Measurements from ENCODE around the gene UBXN10. TPM values are rescaled to one million over a fixed set of nuclear protein-coding genes. Genes with fewer than 3 reads are reported as not detected.

Gene UBXN10
- polyA plus RNA-seq, 1 donor (not counting 4 experiments of a cell fraction or from before 2014, with no cell fraction given): 0.05 TPM

GRCh38 chr1:20220036-20220435 lies 34.1 kb downstream of the UBXN10 start:
- Histone ChIP-seq H3K9me1 (ENCODE audit: control insufficient read depth, extremely low read depth, insufficient read depth, low read length) (no peaks in the 10 kb centered on the region), H3K36me3 (ENCODE audit: control insufficient read depth in 2 of 2, extremely low read depth in 1 of 2, insufficient read depth in 2 of 2, low read length in 2 of 2) (no peaks in the 10 kb centered on the region), H3K9me3 (ENCODE audit: control insufficient read depth, low read depth, low read length) (no peaks in the 10 kb centered on the region), H4K20me1 (ENCODE audit: control insufficient read depth, extremely low read depth, insufficient read depth, low read length) (no peaks in the 10 kb centered on the region), H3K9ac (ENCODE audit: control insufficient read depth, extremely low read depth, insufficient read depth, low read length) (no peak overlapping the region), H3K4me3 (ENCODE audit: control insufficient read depth in 2 of 3, extremely low read depth in 1 of 3, insufficient read depth in 2 of 3, low read depth in 1 of 3, low read length in 3 of 3) (no peak overlapping the region), H3K79me2 (ENCODE audit: control insufficient read depth, insufficient read depth, low read length) (no peaks in the 10 kb centered on the region), H3K4me2 (ENCODE audit: control insufficient read depth, extremely low read depth, insufficient read depth, low read depth, low read length) (no peak overlapping the region), H3K4me1 (ENCODE audit: control insufficient read depth, extremely low read depth, insufficient read depth, low read length) (no peaks in the 10 kb centered on the region), H3K27me3 (ENCODE audit: control insufficient read depth, extremely low read depth, insufficient read depth, low read length) (no peaks in the 10 kb centered on the region), H2AFZ (ENCODE audit: control insufficient read depth, low read length) (no peak overlapping the region), H3K27ac (ENCODE audit: control insufficient read depth, insufficient read depth, low read length) (no peak overlapping the region)
- no peak for DNase-seq (ENCODE audit: low read depth, low spot score)
- no peak for TF ChIP-seq EZH2 (IDR thresholded peaks at IDR 0.05; ENCODE audit: low read length)
- no peak for TF ChIP-seq CTCF (optimal IDR thresholded peaks at IDR 0.05 in 1 of 3, IDR thresholded peaks at IDR 0.05 in 1 of 3, conservative IDR thresholded peaks at IDR 0.05 in 1 of 3; ENCODE audit: extremely low read depth in 1 of 3, insufficient read depth in 2 of 3, low read length in 3 of 3)
- FAIRE-seq: no peak
- dilution Hi-C loops (cut with MboI; ENCODE audit: extremely low pct_ligation_motif_present, low sequenced_read_pairs): no loop called here

- Histone ChIP-seq H3K9me3 (ENCODE audit: control insufficient read depth, low read depth, low read length) (no peaks in the 10 kb centered on the region), H3K9me1 (ENCODE audit: control insufficient read depth, extremely low read depth, insufficient read depth, low read length) (no peaks in the 10 kb centered on the region), H2AFZ (ENCODE audit: control insufficient read depth, low read length) (no peak overlapping the region), H3K79me2 (ENCODE audit: control insufficient read depth, insufficient read depth, low read length) (no peaks in the 10 kb centered on the region), H3K4me1 (ENCODE audit: control insufficient read depth, extremely low read depth, insufficient read depth, low read length) (no peaks in the 10 kb centered on the region), H3K9ac (ENCODE audit: control insufficient read depth, extremely low read depth, insufficient read depth, low read length) (no peak overlapping the region), H3K4me2 (ENCODE audit: control insufficient read depth, extremely low read depth, insufficient read depth, low read depth, low read length) (no peak overlapping the region), H3K27ac (ENCODE audit: control insufficient read depth, insufficient read depth, low read length) (no peak overlapping the region), H3K4me3 (ENCODE audit: control insufficient read depth in 2 of 3, extremely low read depth in 1 of 3, insufficient read depth in 2 of 3, low read depth in 1 of 3, low read length in 3 of 3) (no peak overlapping the region), H3K27me3 (ENCODE audit: control insufficient read depth, extremely low read depth, insufficient read depth, low read length) (no peaks in the 10 kb centered on the region), H3K36me3 (ENCODE audit: control insufficient read depth in 2 of 2, extremely low read depth in 1 of 2, insufficient read depth in 2 of 2, low read length in 2 of 2) (no peaks in the 10 kb centered on the region), H4K20me1 (ENCODE audit: control insufficient read depth, extremely low read depth, insufficient read depth, low read length) (no peaks in the 10 kb centered on the region)
- no peak for TF ChIP-seq EZH2 (IDR thresholded peaks at IDR 0.05; ENCODE audit: low read length)
- no peak for TF ChIP-seq CTCF (optimal IDR thresholded peaks at IDR 0.05 in 1 of 3, IDR thresholded peaks at IDR 0.05 in 1 of 3, conservative IDR thresholded peaks at IDR 0.05 in 1 of 3; ENCODE audit: extremely low read depth in 1 of 3, insufficient read depth in 2 of 3, low read length in 3 of 3)
- FAIRE-seq (no peak), DNase-seq (ENCODE audit: low read depth, low spot score) (no peak)
- dilution Hi-C loops (cut with MboI; ENCODE audit: extremely low pct_ligation_motif_present, low sequenced_read_pairs): no loop called here
Observed at GRCh38 chr1:20223106-20223505, 37.2 kb downstream of the UBXN10 start.
